Dendritic cell treated with granulocyte-macrophage colony-stimulating factor and Interleukin-4, amounts not matched to agents 40 ng/mL and 50 ng/mL, for 4 days (primary cell): ENCODE measurements around the gene NEDD9.

ENCODE experiments used
- H3K27ac Mint-ChIP-seq: one replicate; pipeline ENCODE4 v1.8.0; 2022; ENCODE audit warnings: mild to moderate bottlenecking, mixed read lengths
- H3K27me3 Mint-ChIP-seq: one replicate; pipeline ENCODE4 v1.8.0; 2022; ENCODE audit warnings: mild to moderate bottlenecking, mixed read lengths
- H3K36me3 Mint-ChIP-seq: one replicate; pipeline ENCODE4 v1.8.0; 2022; ENCODE audit warnings: low read depth, mixed read lengths
- H3K4me1 Mint-ChIP-seq: one replicate; pipeline ENCODE4 v1.8.0; 2022; ENCODE audit warnings: low read depth, mixed read lengths
- H3K4me3 Mint-ChIP-seq: one replicate; pipeline ENCODE4 v1.8.0; 2022; ENCODE audit warnings: mild to moderate bottlenecking, moderate library complexity, mixed read lengths
- H3K9me3 Mint-ChIP-seq: one replicate; pipeline ENCODE4 v1.8.0; 2022; ENCODE audit warnings: mixed read lengths
- intact Hi-C: fragments of 100-400 bp; cut with micrococcal nuclease; formaldehyde crosslinking; loops from one replicate; pipeline ENCODE4 v1.15.0; 2022

The NEDD9 gene

GRCh38 chr6:11248974-11249761 is 16.7 kb upstream of the NEDD9 start:
- H3K27me3 Mint-ChIP-seq, result no peaks in the 10 kb centered on the region
- intact Hi-C loops, result no loop called here
- no peak overlapping the region for H3K4me3 Mint-ChIP-seq
- no peaks in the 10 kb centered on the region for H3K36me3 Mint-ChIP-seq
- H3K9me3 Mint-ChIP-seq, result peaks cover 11% of the 10 kb centered on the region
- H3K27ac Mint-ChIP-seq, result no peak overlapping the region
- no peaks in the 10 kb centered on the region for H3K4me1 Mint-ChIP-seq

GRCh38 chr6:11246722-11247121 is 14.3 kb upstream of the NEDD9 start:
- H3K36me3 Mint-ChIP-seq, result no peaks in the 10 kb centered on the region
- peaks cover 11% of the 10 kb centered on the region for H3K9me3 Mint-ChIP-seq
- no peak overlapping the region for H3K4me3 Mint-ChIP-seq
- H3K27ac Mint-ChIP-seq, result no peak overlapping the region
- H3K27me3 Mint-ChIP-seq, result no peaks in the 10 kb centered on the region
- intact Hi-C loops, result no loop called here
- H3K4me1 Mint-ChIP-seq, result no peaks in the 10 kb centered on the region

- H3K27me3 Mint-ChIP-seq, result no peaks in the 10 kb centered on the region
- no peak overlapping the region for H3K27ac Mint-ChIP-seq
These were observed 13.2 kb upstream of the NEDD9 start for GRCh38 chr6:11245381-11246256.

GRCh38 chr6:11244387-11245126 is 12.1 kb upstream of the NEDD9 start:
- intact Hi-C loops, result no loop called here
- Mint-ChIP-seq H3K9me3 (peaks cover 6% of the 10 kb centered on the region), H3K4me1 (no peaks in the 10 kb centered on the region), H3K27ac (no peak overlapping the region), H3K36me3 (no peaks in the 10 kb centered on the region), H3K27me3 (no peaks in the 10 kb centered on the region), H3K4me3 (no peak overlapping the region)

More at GRCh38 chr6:11245381-11246256, 13.2 kb upstream of the NEDD9 start:
- Mint-ChIP-seq H3K36me3 (no peaks in the 10 kb centered on the region), H3K4me1 (no peaks in the 10 kb centered on the region), H3K9me3 (peaks cover 11% of the 10 kb centered on the region), H3K4me3 (no peak overlapping the region)
- intact Hi-C loops, result no loop called here

- H3K4me3 Mint-ChIP-seq, result no peak overlapping the region
- no peaks in the 10 kb centered on the region for H3K4me1 Mint-ChIP-seq
- intact Hi-C loops, result no loop called here
- H3K36me3 Mint-ChIP-seq, result no peaks in the 10 kb centered on the region
- no peaks in the 10 kb centered on the region for H3K27me3 Mint-ChIP-seq
- no peaks in the 10 kb centered on the region for H3K9me3 Mint-ChIP-seq
- no peak overlapping the region for H3K27ac Mint-ChIP-seq
These were observed 11.4 kb upstream of the NEDD9 start for GRCh38 chr6:11243861-11244260.

- H3K27me3 Mint-ChIP-seq, result no peaks in the 10 kb centered on the region
- H3K36me3 Mint-ChIP-seq, result no peaks in the 10 kb centered on the region
- H3K9me3 Mint-ChIP-seq, result no peaks in the 10 kb centered on the region
- no peak overlapping the region for H3K27ac Mint-ChIP-seq
- H3K4me3 Mint-ChIP-seq, result no peak overlapping the region
- H3K4me1 Mint-ChIP-seq, result no peaks in the 10 kb centered on the region
- intact Hi-C loops, result no loop called here
These were observed 10.2 kb upstream of the NEDD9 start for GRCh38 chr6:11242711-11243110.

GRCh38 chr6:11241793-11242201 is 9.3 kb upstream of the NEDD9 start:
- H3K4me3 Mint-ChIP-seq, result no peak overlapping the region
- intact Hi-C loops, result no loop called here
- peaks cover 5% of the 10 kb centered on the region for H3K4me1 Mint-ChIP-seq

GRCh38 chr6:11241154-11241792 is 8.8 kb upstream of the NEDD9 start:
- Mint-ChIP-seq H3K27ac (no peak overlapping the region), H3K27me3 (no peaks in the 10 kb centered on the region), H3K36me3 (no peaks in the 10 kb centered on the region), H3K4me1 (peaks cover 10% of the 10 kb centered on the region), H3K9me3 (no peaks in the 10 kb centered on the region), H3K4me3 (no peak overlapping the region)
- intact Hi-C loops, result no loop called here

More at GRCh38 chr6:11241793-11242201, 9.3 kb upstream of the NEDD9 start:
- no peaks in the 10 kb centered on the region for H3K27me3 Mint-ChIP-seq
- H3K27ac Mint-ChIP-seq, result no peak overlapping the region
- H3K36me3 Mint-ChIP-seq, result no peaks in the 10 kb centered on the region
- no peaks in the 10 kb centered on the region for H3K9me3 Mint-ChIP-seq

GRCh38 chr6:11237956-11238355 is 5.5 kb upstream of the NEDD9 start:
- intact Hi-C loops, result no loop called here
- Mint-ChIP-seq H3K27me3 (peaks cover 3% of the 10 kb centered on the region), H3K4me1 (peaks cover 26% of the 10 kb centered on the region), H3K4me3 (no peak overlapping the region), H3K27ac (no peak overlapping the region), H3K36me3 (peaks cover 2% of the 10 kb centered on the region), H3K9me3 (no peaks in the 10 kb centered on the region)

- Mint-ChIP-seq H3K9me3 (no peaks in the 10 kb centered on the region), H3K4me1 (peaks cover 29% of the 10 kb centered on the region), H3K36me3 (peaks cover 7% of the 10 kb centered on the region), H3K27ac (no peak overlapping the region), H3K27me3 (peaks cover 3% of the 10 kb centered on the region), H3K4me3 (no peak overlapping the region)
- intact Hi-C loops, result no loop called here
These were observed 5.0 kb upstream of the NEDD9 start for GRCh38 chr6:11237428-11237827.

GRCh38 chr6:11236915-11237314 is 4.4 kb upstream of the NEDD9 start:
- peaks cover 4% of the 10 kb centered on the region for H3K27me3 Mint-ChIP-seq
- H3K27ac Mint-ChIP-seq, result no peak overlapping the region
- intact Hi-C loops, result no loop called here
- H3K4me3 Mint-ChIP-seq, result no peak overlapping the region
- H3K9me3 Mint-ChIP-seq, result no peaks in the 10 kb centered on the region
- peaks cover 34% of the 10 kb centered on the region for H3K4me1 Mint-ChIP-seq
- H3K36me3 Mint-ChIP-seq, result peaks cover 8% of the 10 kb centered on the region

- Mint-ChIP-seq H3K9me3 (no peaks in the 10 kb centered on the region), H3K27me3 (peaks cover 6% of the 10 kb centered on the region), H3K27ac (no peak overlapping the region), H3K4me1 (peaks cover 38% of the 10 kb centered on the region), H3K4me3 (no peak overlapping the region), H3K36me3 (peaks cover 8% of the 10 kb centered on the region)
- intact Hi-C loops, result no loop called here
These were observed 3.7 kb upstream of the NEDD9 start for GRCh38 chr6:11236076-11236750.

GRCh38 chr6:11235062-11235461 is 2.6 kb upstream of the NEDD9 start:
- peaks cover 8% of the 10 kb centered on the region for H3K36me3 Mint-ChIP-seq
- peaks cover 38% of the 10 kb centered on the region for H3K4me1 Mint-ChIP-seq
- peaks cover 6% of the 10 kb centered on the region for H3K27me3 Mint-ChIP-seq
- no peak overlapping the region for H3K27ac Mint-ChIP-seq
- no peaks in the 10 kb centered on the region for H3K9me3 Mint-ChIP-seq
- intact Hi-C loops, result no loop called here
- H3K4me3 Mint-ChIP-seq, result no peak overlapping the region
